PFSK-1 (cell line): ENCODE results near the gene LTC4S.

Experiments
- FOXP2 ChIP-seq: optimal IDR thresholded peaks from 2 replicates; pipeline ENCODE3; 2011; ENCODE audit warnings: borderline replicate concordance, control low read depth, inconsistent platforms; ENCODE audit not compliant: insufficient read depth; ENCODE audit errors: extremely low read length, extremely low read depth
- POLR2AphosphoS5 ChIP-seq: IDR thresholded peaks from 2 replicates; pipeline ENCODE4 v1.6.1; 2012; ENCODE audit warnings: low read depth, mild to moderate bottlenecking, control low read depth, low read length, moderate library complexity
- REST ChIP-seq, 2 experiments: IDR thresholded peaks; 2 replicates each; pipeline versions ENCODE4 v1.6.1 to v1.8.0; 2011 to 2012; ENCODE audit warnings: low read depth in 2 of 2, low read length in 2 of 2, control low read depth in 1 of 2, inconsistent platforms in 1 of 2, mild to moderate bottlenecking in 1 of 2, moderate library complexity in 1 of 2; ENCODE audit not compliant: insufficient read depth in 1 of 2
- SIN3A ChIP-seq: IDR thresholded peaks from 2 replicates; pipeline ENCODE4 v1.6.1; 2012; ENCODE audit warnings: mild to moderate bottlenecking, low read length, moderate library complexity, borderline replicate concordance; ENCODE audit not compliant: insufficient read depth

- TF ChIP-seq FOXP2 (no peak), POLR2AphosphoS5 (no peak), REST (IDR thresholded peaks at IDR 0.05; ENCODE audit: insufficient read depth in 1 of 2, low read depth in 2 of 2, low read length in 2 of 2) (no peak), SIN3A (no peak)
These were observed 29.7 kb upstream of the LTC4S start for GRCh38 chr5:179764056-179764455.
